Measurements from ENCODE around the gene NFS1.

GRCh38 chr20:35702824-35703695 lies 3.9 kb upstream of the NFS1 start:
- TF ChIP-seq CTCF (IDR thresholded peaks at IDR 0.05; ENCODE audit: poor library complexity) = no peak
- TF ChIP-seq EZH2phosphoT487 (IDR thresholded peaks at IDR 0.05; ENCODE audit: low read depth, severe bottlenecking, unreplicated experiment) = no peak
